IMR-90 (cell line): Measurements from ENCODE around the gene SIX2.

Experiments
- CHD1 ChIP-seq: IDR thresholded peaks from 2 replicates; pipeline ENCODE4 v1.6.1; 2012; ENCODE audit warnings: low read depth, low read length, improper control_type of control experiment
- FOS ChIP-seq: fragments of 150-350 bp; IDR thresholded peaks from 2 replicates; pipeline ENCODE4 v1.6.1; 2016; ENCODE audit warnings: low read depth, low read length
- MAFK ChIP-seq: IDR thresholded peaks from 2 replicates; pipeline ENCODE4 v1.6.1; 2012; ENCODE audit warnings: low read depth, low read length, improper control_type of control experiment
- NFE2L2 ChIP-seq: fragments of 150-350 bp; IDR thresholded peaks from 2 replicates; pipeline ENCODE4 v1.6.1; 2016; ENCODE audit warnings: low read depth, mild to moderate bottlenecking, low read length
- POLR2A ChIP-seq: IDR thresholded peaks from 2 replicates; pipeline ENCODE4 v1.6.1; 2012; ENCODE audit warnings: mild to moderate bottlenecking, low read depth, low read length
- RAD21 ChIP-seq: IDR thresholded peaks from 2 replicates; pipeline ENCODE4 v1.6.1; 2012; ENCODE audit warnings: low read length, improper control_type of control experiment
- RFX5 ChIP-seq: IDR thresholded peaks from 2 replicates; pipeline ENCODE4 v1.8.0; 2012; ENCODE audit warnings: low read depth, mild to moderate bottlenecking, low read length, moderate library complexity
- SMC3 ChIP-seq: fragments of 150-350 bp; IDR thresholded peaks from 2 replicates; pipeline ENCODE4 v1.6.1; 2016; ENCODE audit warnings: low read depth, mild to moderate bottlenecking, antibody characterized with exemption, low read length, moderate library complexity
- USF2 ChIP-seq: fragments of 150-350 bp; IDR thresholded peaks from 2 replicates; pipeline ENCODE4 v1.6.1; 2017; ENCODE audit warnings: mild to moderate bottlenecking, antibody characterized with exemption, low read length, low read depth
- TF ChIP-seq, protein P1 (sequence below): conservative IDR thresholded peaks from 2 replicates; pipeline ENCODE4 v1.5.1; 2012; ENCODE audit warnings: mild to moderate bottlenecking, low read depth, low read length, improper control_type of control experiment

DNA sequence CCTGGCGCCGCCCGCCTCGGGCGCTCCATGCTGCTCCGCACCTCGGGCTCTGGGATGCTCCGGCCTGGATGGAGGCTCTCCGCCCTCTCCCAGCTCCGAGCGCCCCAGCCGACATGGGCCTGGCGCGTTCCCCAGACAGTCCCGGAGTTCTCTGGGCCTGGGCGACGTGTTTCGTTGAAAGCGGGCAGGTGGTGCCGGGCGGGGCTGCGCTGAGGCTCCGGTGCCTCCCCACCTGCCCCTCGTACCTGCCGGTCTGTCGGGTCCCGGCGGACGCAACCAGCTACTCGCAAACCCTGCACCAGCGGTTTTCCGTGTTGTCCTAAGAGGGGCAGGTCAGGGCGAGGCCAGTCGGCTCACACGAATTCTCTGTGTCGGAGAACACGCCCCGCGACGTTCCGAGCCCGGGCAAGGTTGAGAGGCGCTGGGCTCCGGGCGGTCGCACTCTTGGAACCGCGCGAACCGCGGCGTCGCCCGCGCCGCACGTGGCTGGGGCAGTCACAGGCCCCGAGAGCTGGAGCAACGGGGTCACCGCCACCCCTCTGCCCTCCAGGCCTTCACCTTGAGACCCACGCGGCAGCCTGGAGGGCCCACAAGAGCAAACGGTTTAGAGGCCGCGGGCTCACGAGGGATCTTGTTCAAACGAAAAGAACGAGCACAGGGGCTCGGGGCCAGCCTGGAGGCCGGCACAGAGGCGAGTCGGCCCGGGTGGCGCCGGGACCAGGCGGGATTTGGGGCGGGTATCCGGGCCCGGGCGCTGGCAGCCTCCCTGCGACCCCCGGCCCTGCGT lies 4.2 kb upstream of the SIX2 start:
- TF ChIP-seq, protein P1, sequence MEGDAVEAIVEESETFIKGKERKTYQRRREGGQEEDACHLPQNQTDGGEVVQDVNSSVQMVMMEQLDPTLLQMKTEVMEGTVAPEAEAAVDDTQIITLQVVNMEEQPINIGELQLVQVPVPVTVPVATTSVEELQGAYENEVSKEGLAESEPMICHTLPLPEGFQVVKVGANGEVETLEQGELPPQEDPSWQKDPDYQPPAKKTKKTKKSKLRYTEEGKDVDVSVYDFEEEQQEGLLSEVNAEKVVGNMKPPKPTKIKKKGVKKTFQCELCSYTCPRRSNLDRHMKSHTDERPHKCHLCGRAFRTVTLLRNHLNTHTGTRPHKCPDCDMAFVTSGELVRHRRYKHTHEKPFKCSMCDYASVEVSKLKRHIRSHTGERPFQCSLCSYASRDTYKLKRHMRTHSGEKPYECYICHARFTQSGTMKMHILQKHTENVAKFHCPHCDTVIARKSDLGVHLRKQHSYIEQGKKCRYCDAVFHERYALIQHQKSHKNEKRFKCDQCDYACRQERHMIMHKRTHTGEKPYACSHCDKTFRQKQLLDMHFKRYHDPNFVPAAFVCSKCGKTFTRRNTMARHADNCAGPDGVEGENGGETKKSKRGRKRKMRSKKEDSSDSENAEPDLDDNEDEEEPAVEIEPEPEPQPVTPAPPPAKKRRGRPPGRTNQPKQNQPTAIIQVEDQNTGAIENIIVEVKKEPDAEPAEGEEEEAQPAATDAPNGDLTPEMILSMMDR = no peak
- TF ChIP-seq NFE2L2 = no peak
- TF ChIP-seq POLR2A = no peak
- no peak for TF ChIP-seq RFX5
- TF ChIP-seq SMC3 = no peak
- TF ChIP-seq MAFK = no peak
- no peak for TF ChIP-seq CHD1
- TF ChIP-seq RAD21 = no peak
- no peak for TF ChIP-seq USF2
- no peak for TF ChIP-seq FOS
